DND-41 (cell line): ENCODE results near the gene PCNX2.
A peak's percentile ranks its signal among the peaks of the same experiment; 100 is the strongest.

Experiments
- ATAC-seq: fragments of 200-7000 bp; cut with Tn5 transposase; 3 replicates; pipeline ENCODE4 v1.9.1; 2021; ENCODE audit warnings: low read depth; ENCODE audit not compliant: insufficient read depth
- DNase-seq: peaks from one replicate; pipeline ENCODE4 v3.0.0-alpha.2; 2020
- H2AFZ ChIP-seq: 2 replicates; pipeline ENCODE4 v1.6.0; 2012; ENCODE audit warnings: low read depth, low read length
- H3K27ac ChIP-seq: 2 replicates; pipeline ENCODE4 v1.5.1; 2012; ENCODE audit warnings: low read length, inconsistent platforms
- H3K27me3 ChIP-seq: fragments of 200-600 bp; sonication (generic); 2 replicates; pipeline ENCODE4 v1.6.0; 2012; ENCODE audit warnings: low read length, mild to moderate bottlenecking, inconsistent platforms; ENCODE audit not compliant: insufficient read depth, poor library complexity
- H3K36me3 ChIP-seq: 2 replicates; pipeline ENCODE4 v1.5.1; 2012; ENCODE audit warnings: low read length, inconsistent platforms; ENCODE audit not compliant: insufficient read depth
- H3K4me1 ChIP-seq: 2 replicates; pipeline ENCODE4 v1.5.1; 2012; ENCODE audit warnings: mild to moderate bottlenecking, low read length; ENCODE audit not compliant: insufficient read depth
- H3K4me2 ChIP-seq: 2 replicates; pipeline ENCODE4 v1.6.0; 2012; ENCODE audit warnings: mild to moderate bottlenecking, moderate library complexity, low read length, inconsistent platforms; ENCODE audit not compliant: insufficient read depth
- H3K4me3 ChIP-seq, 2 experiments: fragments of 200-600 bp in 1 of 2; shearing (Covaris generic) in 1 of 2; 2 replicates each; pipeline ENCODE4 v1.5.1; 2012 to 2016; ENCODE audit warnings: inconsistent platforms in 2 of 2, low read length in 2 of 2, mild to moderate bottlenecking in 2 of 2, low read depth in 1 of 2, moderate library complexity in 1 of 2
- H3K79me2 ChIP-seq: 2 replicates; pipeline ENCODE4 v1.6.0; 2012; ENCODE audit warnings: low read length, inconsistent platforms; ENCODE audit not compliant: insufficient read depth
- H3K9ac ChIP-seq: 2 replicates; pipeline ENCODE4 v1.6.0; 2012; ENCODE audit warnings: low read depth, mild to moderate bottlenecking, inconsistent platforms, low read length, moderate library complexity
- H3K9me3 ChIP-seq: 2 replicates; pipeline ENCODE4 v1.5.1; 2012; ENCODE audit warnings: low read length, moderate library complexity, mild to moderate bottlenecking, inconsistent platforms; ENCODE audit not compliant: insufficient read depth, severe bottlenecking
- H4K20me1 ChIP-seq: 2 replicates; pipeline ENCODE4 v1.6.0; 2012; ENCODE audit warnings: low read length; ENCODE audit not compliant: insufficient read depth
- EZH2 ChIP-seq: IDR thresholded peaks from 3 replicates; pipeline ENCODE4 v1.6.1; 2012; ENCODE audit warnings: borderline replicate concordance, low read depth, mild to moderate bottlenecking, moderate library complexity, low read length, inconsistent platforms; ENCODE audit not compliant: severe bottlenecking
- TF ChIP-seq, protein P1 (sequence below): IDR thresholded peaks from 2 replicates; pipeline ENCODE4 v1.5.1; 2012; ENCODE audit warnings: borderline replicate concordance, low read length, moderate library complexity, mild to moderate bottlenecking; ENCODE audit not compliant: poor library complexity, severe bottlenecking; ENCODE audit errors: extremely low read depth

PCNX2 gene

GRCh38 chr1:233251201-233251720 lies 44.3 kb downstream of the PCNX2 start:
- H3K9me3 ChIP-seq = no peaks in the 10 kb centered on the region
- no peak overlapping the region for H2AFZ ChIP-seq
- ATAC-seq (peak; percentile 40; the same call in 1 of the 3 replicates), DNase-seq (no peak)
- H3K27ac ChIP-seq = no peak overlapping the region
- no peaks in the 10 kb centered on the region for H4K20me1 ChIP-seq
- H3K4me1 ChIP-seq = no peaks in the 10 kb centered on the region
- H3K4me2 ChIP-seq = no peak overlapping the region
- peaks cover 17% of the 10 kb centered on the region; the same call in 1 of the 2 replicates for H3K36me3 ChIP-seq
- H3K9ac ChIP-seq = no peak overlapping the region
- TF ChIP-seq EZH2 = no peak
- TF ChIP-seq, protein P1, sequence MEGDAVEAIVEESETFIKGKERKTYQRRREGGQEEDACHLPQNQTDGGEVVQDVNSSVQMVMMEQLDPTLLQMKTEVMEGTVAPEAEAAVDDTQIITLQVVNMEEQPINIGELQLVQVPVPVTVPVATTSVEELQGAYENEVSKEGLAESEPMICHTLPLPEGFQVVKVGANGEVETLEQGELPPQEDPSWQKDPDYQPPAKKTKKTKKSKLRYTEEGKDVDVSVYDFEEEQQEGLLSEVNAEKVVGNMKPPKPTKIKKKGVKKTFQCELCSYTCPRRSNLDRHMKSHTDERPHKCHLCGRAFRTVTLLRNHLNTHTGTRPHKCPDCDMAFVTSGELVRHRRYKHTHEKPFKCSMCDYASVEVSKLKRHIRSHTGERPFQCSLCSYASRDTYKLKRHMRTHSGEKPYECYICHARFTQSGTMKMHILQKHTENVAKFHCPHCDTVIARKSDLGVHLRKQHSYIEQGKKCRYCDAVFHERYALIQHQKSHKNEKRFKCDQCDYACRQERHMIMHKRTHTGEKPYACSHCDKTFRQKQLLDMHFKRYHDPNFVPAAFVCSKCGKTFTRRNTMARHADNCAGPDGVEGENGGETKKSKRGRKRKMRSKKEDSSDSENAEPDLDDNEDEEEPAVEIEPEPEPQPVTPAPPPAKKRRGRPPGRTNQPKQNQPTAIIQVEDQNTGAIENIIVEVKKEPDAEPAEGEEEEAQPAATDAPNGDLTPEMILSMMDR = no peak
- no peaks in the 10 kb centered on the region for H3K27me3 ChIP-seq
- H3K4me3 ChIP-seq = no peak overlapping the region
- no peaks in the 10 kb centered on the region for H3K79me2 ChIP-seq

- H4K20me1 ChIP-seq = no peaks in the 10 kb centered on the region
- no peak overlapping the region for H3K4me2 ChIP-seq
- ATAC-seq (no peak), DNase-seq (no peak)
- TF ChIP-seq EZH2 = no peak
- TF ChIP-seq, protein P1 = no peak
- H3K4me1 ChIP-seq = no peaks in the 10 kb centered on the region
- H2AFZ ChIP-seq = no peak overlapping the region
- no peak overlapping the region for H3K27ac ChIP-seq
- H3K27me3 ChIP-seq = no peaks in the 10 kb centered on the region
- H3K36me3 ChIP-seq = peaks cover 17% of the 10 kb centered on the region; the same call in 1 of the 2 replicates
- no peaks in the 10 kb centered on the region for H3K79me2 ChIP-seq
- no peaks in the 10 kb centered on the region for H3K9me3 ChIP-seq
- no peak overlapping the region for H3K9ac ChIP-seq
- H3K4me3 ChIP-seq = no peak overlapping the region
Observed at GRCh38 chr1:233248014-233248413, 47.5 kb downstream of the PCNX2 start.

- no peak overlapping the region for H3K9ac ChIP-seq
- no peak overlapping the region for H3K4me3 ChIP-seq
- no peaks in the 10 kb centered on the region for H3K79me2 ChIP-seq
- H3K27ac ChIP-seq = no peak overlapping the region
- H3K9me3 ChIP-seq = no peaks in the 10 kb centered on the region
- peaks cover 10% of the 10 kb centered on the region; the same call in 1 of the 2 replicates for H3K36me3 ChIP-seq
- no peaks in the 10 kb centered on the region for H4K20me1 ChIP-seq
- no peaks in the 10 kb centered on the region for H3K27me3 ChIP-seq
- DNase-seq (no peak), ATAC-seq (no peak)
- no peaks in the 10 kb centered on the region for H3K4me1 ChIP-seq
- H3K4me2 ChIP-seq = no peak overlapping the region
- TF ChIP-seq, protein P1 = no peak
- no peak for TF ChIP-seq EZH2
- H2AFZ ChIP-seq = no peak overlapping the region
Observed at GRCh38 chr1:233246965-233247364, 48.6 kb downstream of the PCNX2 start.
